Type B pancreatic cell (in vitro differentiated cells): Measurements from ENCODE around the gene PLCG1. TPM values are rescaled to one million over a fixed set of nuclear protein-coding genes. Genes with fewer than 3 reads are reported as not detected.
A peak's percentile ranks its signal among the peaks of the same experiment; 100 is the strongest.

ENCODE experiments used
- DNase-seq: peaks from one replicate; pipeline ENCODE4 v3.0.0; 2021; ENCODE audit warnings: mixed read lengths; ENCODE audit not compliant: unreplicated experiment; ENCODE audit errors: extremely low spot score
- H3K27ac Mint-ChIP-seq: 2 replicates; pipeline ENCODE4 v1.8.0; 2021; ENCODE audit warnings: mild to moderate bottlenecking, mixed read lengths
- H3K27me3 Mint-ChIP-seq: 2 replicates; pipeline ENCODE4 v1.8.0; 2021; ENCODE audit warnings: mixed read lengths
- H3K36me3 Mint-ChIP-seq: 2 replicates; pipeline ENCODE4 v1.8.0; 2021; ENCODE audit warnings: mixed read lengths
- H3K4me1 Mint-ChIP-seq: one replicate; pipeline ENCODE4 v1.8.0; 2021; ENCODE audit warnings: mixed read lengths; ENCODE audit not compliant: unreplicated experiment
- H3K4me3 Mint-ChIP-seq: 2 replicates; pipeline ENCODE4 v1.8.0; 2021; ENCODE audit warnings: mild to moderate bottlenecking, mixed read lengths
- H3K9me3 Mint-ChIP-seq: 2 replicates; pipeline ENCODE4 v1.8.0; 2021; ENCODE audit warnings: mixed read lengths
- total RNA-seq: library from RNA; stranded (reverse); gene quantifications from 2 replicates; pipeline ENCODE4 v1.2.1, GENCODE V29; 2021; ENCODE audit warnings: low replicate concordance
- TF ChIP-seq, protein P1 (sequence below): fragments of 200-600 bp; sonication (generic); conservative IDR thresholded peaks from 2 replicates; pipeline ENCODE4 v1.5.0; 2021; ENCODE audit warnings: antibody characterized with exemption, mild to moderate bottlenecking

PLCG1 gene
- total RNA-seq, 1 donor from 2014 or later = 241 TPM

- DNase-seq = no peak
- Mint-ChIP-seq H3K36me3 (peaks cover 30% of the 10 kb centered on the region), H3K27ac (no peak overlapping the region), H3K4me3 (no peak overlapping the region), H3K9me3 (no peaks in the 10 kb centered on the region), H3K4me1 (peaks cover 20% of the 10 kb centered on the region), H3K27me3 (no peaks in the 10 kb centered on the region)
- TF ChIP-seq, protein P1, sequence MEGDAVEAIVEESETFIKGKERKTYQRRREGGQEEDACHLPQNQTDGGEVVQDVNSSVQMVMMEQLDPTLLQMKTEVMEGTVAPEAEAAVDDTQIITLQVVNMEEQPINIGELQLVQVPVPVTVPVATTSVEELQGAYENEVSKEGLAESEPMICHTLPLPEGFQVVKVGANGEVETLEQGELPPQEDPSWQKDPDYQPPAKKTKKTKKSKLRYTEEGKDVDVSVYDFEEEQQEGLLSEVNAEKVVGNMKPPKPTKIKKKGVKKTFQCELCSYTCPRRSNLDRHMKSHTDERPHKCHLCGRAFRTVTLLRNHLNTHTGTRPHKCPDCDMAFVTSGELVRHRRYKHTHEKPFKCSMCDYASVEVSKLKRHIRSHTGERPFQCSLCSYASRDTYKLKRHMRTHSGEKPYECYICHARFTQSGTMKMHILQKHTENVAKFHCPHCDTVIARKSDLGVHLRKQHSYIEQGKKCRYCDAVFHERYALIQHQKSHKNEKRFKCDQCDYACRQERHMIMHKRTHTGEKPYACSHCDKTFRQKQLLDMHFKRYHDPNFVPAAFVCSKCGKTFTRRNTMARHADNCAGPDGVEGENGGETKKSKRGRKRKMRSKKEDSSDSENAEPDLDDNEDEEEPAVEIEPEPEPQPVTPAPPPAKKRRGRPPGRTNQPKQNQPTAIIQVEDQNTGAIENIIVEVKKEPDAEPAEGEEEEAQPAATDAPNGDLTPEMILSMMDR = no peak
Observed at GRCh38 chr20:41177636-41178035, 40.3 kb downstream of the PLCG1 start.

- Mint-ChIP-seq H3K36me3 (peaks cover 31% of the 10 kb centered on the region), H3K4me1 (peaks cover 14% of the 10 kb centered on the region), H3K4me3 (no peak overlapping the region), H3K9me3 (no peaks in the 10 kb centered on the region), H3K27ac (no peak overlapping the region), H3K27me3 (no peaks in the 10 kb centered on the region)
- TF ChIP-seq, protein P1 = no peak
- peak; percentile 34 for DNase-seq
Observed at GRCh38 chr20:41178495-41178894, 41.2 kb downstream of the PLCG1 start.

DNA sequence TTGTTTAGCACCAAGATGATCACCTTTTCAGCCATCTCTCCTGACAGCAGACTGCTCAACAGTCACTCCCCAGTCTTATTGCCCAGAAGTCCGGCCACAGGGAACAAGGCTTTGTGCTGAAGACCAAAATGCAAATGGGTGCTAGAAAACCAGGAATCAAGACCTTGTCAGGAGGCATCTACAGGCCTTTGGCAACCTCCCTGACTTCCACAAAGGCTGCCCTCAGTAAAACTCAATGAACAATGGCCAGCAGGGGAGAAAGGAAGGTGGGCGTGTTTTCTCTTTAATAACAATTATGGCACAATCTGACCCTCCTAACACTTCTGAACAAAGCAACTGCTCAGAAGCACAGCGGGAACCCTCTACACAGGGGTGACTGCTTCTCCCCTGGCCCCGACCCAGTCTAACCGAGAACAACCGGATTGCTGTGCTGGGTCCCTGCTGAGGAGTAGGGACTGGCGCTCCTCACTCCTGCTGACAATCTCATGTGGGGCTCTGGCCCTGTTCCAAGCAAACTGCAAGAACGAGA, 41.6 kb downstream of the PLCG1 start:
- Mint-ChIP-seq H3K4me3 (no peak overlapping the region), H3K36me3 (peaks cover 31% of the 10 kb centered on the region)
- DNase-seq = peak; percentile 31

DNA sequence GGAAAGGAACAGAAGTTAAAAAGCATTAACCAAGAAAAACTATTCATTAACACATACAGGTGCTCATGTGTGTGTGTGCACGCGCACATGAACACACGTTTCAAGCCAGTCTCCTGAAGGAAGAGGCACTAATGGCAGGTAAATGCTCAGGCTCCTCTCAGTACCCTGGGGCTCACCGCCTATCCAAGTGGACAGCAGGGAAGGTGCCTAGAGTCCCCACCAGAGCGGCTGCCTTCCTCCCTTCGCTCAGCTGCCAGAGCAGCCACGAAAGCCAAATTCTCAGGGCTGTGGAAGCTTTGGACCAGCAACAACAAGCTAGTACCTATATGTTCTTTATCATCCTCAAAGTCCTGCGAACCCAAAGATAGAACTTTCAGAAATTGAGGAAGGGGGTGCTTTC, 42.6 kb downstream of the PLCG1 start:
- Mint-ChIP-seq H3K4me3 (no peak overlapping the region), H3K27ac (no peak overlapping the region), H3K36me3 (peaks cover 25% of the 10 kb centered on the region), H3K27me3 (no peaks in the 10 kb centered on the region), H3K9me3 (no peaks in the 10 kb centered on the region), H3K4me1 (peaks cover 14% of the 10 kb centered on the region)
- peak; percentile 48 for DNase-seq
- TF ChIP-seq, protein P1 = no peak

More for the DNA sequence above, 41.6 kb downstream of the PLCG1 start:
- H3K9me3 Mint-ChIP-seq = no peaks in the 10 kb centered on the region
- TF ChIP-seq, protein P1 = no peak
- no peaks in the 10 kb centered on the region for H3K27me3 Mint-ChIP-seq
- H3K27ac Mint-ChIP-seq = no peak overlapping the region
- peaks cover 14% of the 10 kb centered on the region for H3K4me1 Mint-ChIP-seq

GRCh38 chr20:41180599-41181333, 43.4 kb downstream of the PLCG1 start:
- peak; percentile 52 for DNase-seq
- no peaks in the 10 kb centered on the region for H3K27me3 Mint-ChIP-seq
- H3K36me3 Mint-ChIP-seq = peaks cover 23% of the 10 kb centered on the region
- TF ChIP-seq, protein P1 = no peak
- no peak overlapping the region for H3K4me3 Mint-ChIP-seq
- peaks cover 14% of the 10 kb centered on the region for H3K4me1 Mint-ChIP-seq
- H3K27ac Mint-ChIP-seq = no peak overlapping the region
- H3K9me3 Mint-ChIP-seq = no peaks in the 10 kb centered on the region
